Measurements from ENCODE around the gene MYO9A. TPM values are rescaled to one million over a fixed set of nuclear protein-coding genes. Genes with fewer than 3 reads are reported as not detected.

The MYO9A gene
- 18.4 and 21.4 TPM in 2 replicates for total RNA-seq (2014; rRNA removed; shearing (Covaris generic))

- DNase-seq (ENCODE audit: low read depth) = peak; percentile 96
Measured at GRCh38 chr15:72118017-72118978, at the start of gene MYO9A, which contains the start of gene SENP8. Gene MYO9A (minus strand): TSS chr15:72118150. CDS start chr15:72046563, 71,587 bp downstream. Gene SENP8 (plus strand): TSS chr15:72118403. CDS start chr15:72139624, 21,221 bp downstream.

- DNase-seq (ENCODE audit: low read depth) = no peak
Measured at GRCh38 chr15:72167445-72167844, 49.5 kb upstream of the MYO9A start.

GRCh38 chr15:72166716-72167417 is 48.9 kb upstream of the MYO9A start:
- DNase-seq (ENCODE audit: low read depth) = no peak

- DNase-seq (ENCODE audit: low read depth) = no peak
Measured at GRCh38 chr15:72163719-72164118, 45.8 kb upstream of the MYO9A start.

- DNase-seq (ENCODE audit: low read depth) = no peak
Measured at GRCh38 chr15:72162569-72162968, 44.6 kb upstream of the MYO9A start.

GRCh38 chr15:72161361-72162132 is 43.6 kb upstream of the MYO9A start:
- no peak for DNase-seq (ENCODE audit: low read depth)

GRCh38 chr15:72160696-72161245 is 42.8 kb upstream of the MYO9A start:
- no peak for DNase-seq (ENCODE audit: low read depth)

- no peak for DNase-seq (ENCODE audit: low read depth)
Measured at GRCh38 chr15:72156928-72157327, 39.0 kb upstream of the MYO9A start.

GRCh38 chr15:72155635-72156616 is 38.0 kb upstream of the MYO9A start:
- DNase-seq (ENCODE audit: low read depth) = peak; percentile 77

- peak; percentile 57 for DNase-seq (ENCODE audit: low read depth)
Measured at GRCh38 chr15:72155003-72155621, 37.2 kb upstream of the MYO9A start.

GRCh38 chr15:72154316-72154715 is 36.4 kb upstream of the MYO9A start:
- DNase-seq (ENCODE audit: low read depth) = no peak

- no peak for DNase-seq (ENCODE audit: low read depth)
Measured at GRCh38 chr15:72153269-72154000, 35.5 kb upstream of the MYO9A start.

- no peak for DNase-seq (ENCODE audit: low read depth)
Measured at GRCh38 chr15:72147418-72147817, 29.5 kb upstream of the MYO9A start.

- no peak for DNase-seq (ENCODE audit: low read depth)
Measured at GRCh38 chr15:72146934-72147333, 29.0 kb upstream of the MYO9A start.

- no peak for DNase-seq (ENCODE audit: low read depth)
Measured at GRCh38 chr15:72146221-72146620, 28.3 kb upstream of the MYO9A start.

- DNase-seq (ENCODE audit: low read depth) = no peak
Measured at GRCh38 chr15:72141171-72142084, 23.5 kb upstream of the MYO9A start.

- DNase-seq (ENCODE audit: low read depth) = no peak
Measured at GRCh38 chr15:72140088-72140487, 22.1 kb upstream of the MYO9A start.

- no peak for DNase-seq (ENCODE audit: low read depth)
Measured at GRCh38 chr15:72139667-72140066, 21.7 kb upstream of the MYO9A start.
